ENCODE data around the gene LYPD6B. TPM values are rescaled to one million over a fixed set of nuclear protein-coding genes. Genes with fewer than 3 reads are reported as not detected.

LYPD6B gene
- total and polyA plus RNA-seq, 2 donors (not counting 3 experiments of a cell fraction or from before 2014, with no cell fraction given), result not detected

- dilution Hi-C loops (cut with MboI; ENCODE audit: extremely low pct_ligation_motif_present, low sequenced_read_pairs) (no loop called here), intact Hi-C loops (cut with micrococcal nuclease) (no loop called here)
- H3K4me2 ChIP-seq (ENCODE audit: insufficient read depth, low read length), result no peak overlapping the region
- H3K9ac ChIP-seq (replicated peaks; ENCODE audit: extremely low read depth, insufficient read depth, low read length), result no peak overlapping the region
- TF ChIP-seq FOS (IDR thresholded peaks at IDR 0.05; ENCODE audit: borderline replicate concordance, insufficient read depth, low read length), result no peak
- TF ChIP-seq GATA2 (IDR thresholded peaks at IDR 0.05; ENCODE audit: insufficient read depth, insufficient read length, low read depth, low read length), result no peak
- no peak for TF ChIP-seq MYC (IDR thresholded peaks at IDR 0.05; ENCODE audit: low read depth, low read length)
- TF ChIP-seq JUN (IDR thresholded peaks at IDR 0.05; ENCODE audit: borderline replicate concordance, insufficient read depth, insufficient read length, low read depth), result no peak
- H3K36me3 ChIP-seq (ENCODE audit: control insufficient read depth in 2 of 2, extremely low read depth in 1 of 2, insufficient read depth in 2 of 2, low read length in 2 of 2), result no peaks in the 10 kb centered on the region
- no peak overlapping the region for H3K27ac ChIP-seq (ENCODE audit: insufficient read depth, low read depth, low read length)
- BruUV-seq (replicated peaks), result no TSS peak
- no peaks in the 10 kb centered on the region for H4K20me1 ChIP-seq (replicated peaks; ENCODE audit: control insufficient read depth, extremely low read depth, insufficient read depth, low read length)
- H3K79me2 ChIP-seq (ENCODE audit: control insufficient read depth, insufficient read depth, low read length), result no peaks in the 10 kb centered on the region
- ChIA-PET POLR2A (no interaction called here), CTCF (no interaction called here)
- no peak overlapping the region for H2AFZ ChIP-seq (ENCODE audit: low read depth, low read length)
- FAIRE-seq (no peak), DNase-seq (ENCODE audit: low read depth, low spot score) (no peak)
- no peaks in the 10 kb centered on the region for H3K4me1 ChIP-seq (ENCODE audit: control insufficient read depth, extremely low read depth, insufficient read depth, low read length)
- no peaks in the 10 kb centered on the region for H3K9me3 ChIP-seq (replicated peaks; ENCODE audit: control insufficient read depth, insufficient read depth, low read length)
- H3K4me3 ChIP-seq (replicated peaks in 1 of 3; ENCODE audit: insufficient read depth in 1 of 3, low read depth in 1 of 3, low read length in 3 of 3), result no peak overlapping the region
- H3K9me1 ChIP-seq (replicated peaks; ENCODE audit: control insufficient read depth, extremely low read depth, insufficient read depth, low read length), result no peaks in the 10 kb centered on the region
- H3K27me3 ChIP-seq (ENCODE audit: control insufficient read depth in 2 of 2, insufficient read depth in 2 of 2, low read length in 2 of 2), result no peaks in the 10 kb centered on the region
Measured at GRCh38 chr2:149080099-149080498, 41.6 kb downstream of the LYPD6B start.

- H3K9me3 ChIP-seq (replicated peaks; ENCODE audit: control insufficient read depth, insufficient read depth, low read length), result no peaks in the 10 kb centered on the region
- H3K9me1 ChIP-seq (replicated peaks; ENCODE audit: control insufficient read depth, extremely low read depth, insufficient read depth, low read length), result no peaks in the 10 kb centered on the region
- CTCF ChIA-PET, result no interaction called here
- POLR2A ChIA-PET, result no interaction called here
- dilution Hi-C loops (cut with MboI; ENCODE audit: extremely low pct_ligation_motif_present, low sequenced_read_pairs) (no loop called here), intact Hi-C loops (cut with micrococcal nuclease) (no loop called here)
- H3K79me2 ChIP-seq (ENCODE audit: control insufficient read depth, insufficient read depth, low read length), result no peaks in the 10 kb centered on the region
- H3K4me2 ChIP-seq (ENCODE audit: insufficient read depth, low read length), result no peak overlapping the region
- H4K20me1 ChIP-seq (replicated peaks; ENCODE audit: control insufficient read depth, extremely low read depth, insufficient read depth, low read length), result no peaks in the 10 kb centered on the region
- TF ChIP-seq MYC (IDR thresholded peaks at IDR 0.05; ENCODE audit: low read depth, low read length), result no peak
- no peak for TF ChIP-seq CTCF (IDR thresholded peaks at IDR 0.05; ENCODE audit: extremely low read depth in 1 of 2, insufficient read depth in 1 of 2, low read depth in 1 of 2, low read length in 2 of 2)
- TF ChIP-seq GATA2 (IDR thresholded peaks at IDR 0.05; ENCODE audit: insufficient read depth, insufficient read length, low read depth, low read length), result no peak
- TF ChIP-seq POLR2AphosphoS5 (IDR thresholded peaks at IDR 0.05; ENCODE audit: insufficient read depth, low read depth, low read length), result no peak
- no peak for TF ChIP-seq POLR2A (IDR thresholded peaks at IDR 0.05; ENCODE audit: low read depth, low read length)
- H2AFZ ChIP-seq (ENCODE audit: low read depth, low read length), result no peak overlapping the region
- no peaks in the 10 kb centered on the region for H3K4me1 ChIP-seq (ENCODE audit: control insufficient read depth, extremely low read depth, insufficient read depth, low read length)
- no peak overlapping the region for H3K27ac ChIP-seq (ENCODE audit: insufficient read depth, low read depth, low read length)
- DNase-seq (ENCODE audit: low read depth, low spot score) (no peak), FAIRE-seq (no peak)
- H3K36me3 ChIP-seq (ENCODE audit: control insufficient read depth in 2 of 2, extremely low read depth in 1 of 2, insufficient read depth in 2 of 2, low read length in 2 of 2), result no peaks in the 10 kb centered on the region
- no peaks in the 10 kb centered on the region for H3K27me3 ChIP-seq (ENCODE audit: control insufficient read depth in 2 of 2, insufficient read depth in 2 of 2, low read length in 2 of 2)
- no TSS peak for BruUV-seq (replicated peaks)
- no peak overlapping the region for H3K9ac ChIP-seq (replicated peaks; ENCODE audit: extremely low read depth, insufficient read depth, low read length)
- no peak overlapping the region for H3K4me3 ChIP-seq (replicated peaks in 1 of 3; ENCODE audit: insufficient read depth in 1 of 3, low read depth in 1 of 3, low read length in 3 of 3)
Measured at GRCh38 chr2:149080971-149081370, 42.5 kb downstream of the LYPD6B start.

Data from endothelial cell of umbilical vein (primary cell).